ENCODE measurements around the gene CYP4B1. TPM values are rescaled to one million over a fixed set of nuclear protein-coding genes. Genes with fewer than 3 reads are reported as not detected.

The CYP4B1 gene
- total RNA-seq, 1 donor from 2014 or later, result 74.4 TPM

DNA sequence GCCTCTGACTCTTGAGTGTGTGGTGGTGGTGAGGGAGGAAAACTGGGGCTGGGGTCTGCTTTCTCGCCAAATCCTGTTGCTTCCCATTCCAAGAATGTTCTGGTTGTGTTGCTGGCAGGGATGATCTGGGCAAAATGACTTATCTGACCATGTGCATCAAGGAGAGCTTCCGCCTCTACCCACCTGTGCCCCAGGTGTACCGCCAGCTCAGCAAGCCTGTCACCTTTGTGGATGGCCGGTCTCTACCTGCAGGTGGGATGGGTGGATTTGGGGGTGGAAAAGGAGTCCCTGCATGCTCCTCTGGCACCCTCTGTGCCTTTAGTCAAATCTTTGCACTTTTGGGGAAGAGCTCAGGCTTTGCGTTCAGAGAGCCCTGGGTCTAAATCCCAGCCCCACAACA lies 18.1 kb downstream of the CYP4B1 start:
- intact Hi-C loops (cut with DNase I), result no loop called here
- no peaks in the 10 kb centered on the region for H3K36me3 ChIP-seq
- H3K4me3 ChIP-seq, result no peak overlapping the region
- no peak overlapping the region for H3K27ac ChIP-seq
- no peaks in the 10 kb centered on the region for H3K9me3 ChIP-seq
- no peaks in the 10 kb centered on the region for H3K27me3 ChIP-seq
- DNase-seq (ENCODE audit: extremely low spot score in 2 of 2), result no peak
- H3K4me1 ChIP-seq, result no peaks in the 10 kb centered on the region
- TF ChIP-seq POLR2AphosphoS5 (IDR thresholded peaks at IDR 0.05; ENCODE audit: insufficient read depth in 1 of 2, low read depth in 1 of 2), result no peak
- TF ChIP-seq CTCF (IDR thresholded peaks at IDR 0.05), result no peak
- TF ChIP-seq POLR2A (IDR thresholded peaks at IDR 0.05), result no peak

DNA sequence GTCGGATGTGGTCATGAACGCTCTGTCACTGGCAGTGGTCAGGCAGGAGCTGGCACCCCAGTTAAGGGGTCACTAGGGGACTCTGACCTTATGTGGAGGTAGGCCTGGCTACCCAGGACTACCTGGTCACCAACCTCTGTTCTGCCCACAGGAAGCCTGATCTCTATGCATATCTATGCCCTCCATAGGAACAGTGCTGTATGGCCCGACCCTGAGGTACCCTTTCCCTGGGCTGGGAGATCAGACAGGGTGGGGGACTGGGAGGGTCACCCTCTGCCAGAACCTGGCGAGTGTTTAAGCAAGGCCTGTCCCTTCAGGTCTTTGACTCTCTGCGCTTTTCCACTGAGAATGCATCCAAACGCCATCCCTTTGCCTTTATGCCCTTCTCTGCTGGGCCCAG lies 19.0 kb downstream of the CYP4B1 start:
- intact Hi-C loops (cut with DNase I), result no loop called here
- TF ChIP-seq CTCF (IDR thresholded peaks at IDR 0.05) (no peak), POLR2AphosphoS5 (IDR thresholded peaks at IDR 0.05; ENCODE audit: insufficient read depth in 1 of 2, low read depth in 1 of 2) (no peak), POLR2A (IDR thresholded peaks at IDR 0.05) (no peak)
- Histone ChIP-seq H3K36me3 (no peaks in the 10 kb centered on the region), H3K9me3 (no peaks in the 10 kb centered on the region), H3K4me3 (no peak overlapping the region), H3K27me3 (no peaks in the 10 kb centered on the region), H3K4me1 (peaks cover 4% of the 10 kb centered on the region), H3K27ac (no peak overlapping the region)
- no peak for DNase-seq (ENCODE audit: extremely low spot score in 2 of 2)

GRCh38 chr1:46818591-46818990 lies 19.7 kb downstream of the CYP4B1 start:
- intact Hi-C loops (cut with DNase I), result no loop called here
- DNase-seq (ENCODE audit: extremely low spot score in 2 of 2), result no peak
- Histone ChIP-seq H3K4me1 (peaks cover 6% of the 10 kb centered on the region), H3K36me3 (no peaks in the 10 kb centered on the region), H3K27me3 (no peaks in the 10 kb centered on the region), H3K4me3 (no peak overlapping the region), H3K9me3 (no peaks in the 10 kb centered on the region), H3K27ac (no peak overlapping the region)
- TF ChIP-seq POLR2AphosphoS5 (IDR thresholded peaks at IDR 0.05; ENCODE audit: insufficient read depth in 1 of 2, low read depth in 1 of 2) (no peak), POLR2A (IDR thresholded peaks at IDR 0.05) (no peak), CTCF (IDR thresholded peaks at IDR 0.05) (no peak)

DNA sequence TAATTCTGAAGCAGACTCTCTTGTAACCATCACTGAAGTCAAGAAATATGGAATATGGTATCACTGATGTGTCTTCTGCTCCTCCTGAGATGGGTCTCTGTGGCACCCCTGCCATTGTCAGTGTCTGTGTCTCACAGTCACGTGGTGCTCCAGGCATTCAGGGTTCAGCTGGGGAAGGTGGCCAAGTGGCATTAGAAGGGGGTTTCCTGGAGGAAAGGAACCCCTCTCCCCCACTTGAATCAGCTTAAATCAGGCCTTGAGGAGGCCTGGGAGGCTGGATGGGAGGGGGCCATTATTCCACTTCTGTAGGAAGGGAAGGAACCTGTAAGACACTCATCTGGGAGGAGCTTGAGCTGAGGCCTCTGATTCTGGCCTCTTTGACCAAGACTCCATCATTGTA lies 20.5 kb downstream of the CYP4B1 start:
- Histone ChIP-seq H3K27me3 (no peaks in the 10 kb centered on the region), H3K36me3 (no peaks in the 10 kb centered on the region), H3K4me3 (no peak overlapping the region), H3K9me3 (no peaks in the 10 kb centered on the region), H3K27ac (no peak overlapping the region), H3K4me1 (peaks cover 6% of the 10 kb centered on the region)
- DNase-seq (ENCODE audit: extremely low spot score in 2 of 2), result no peak
- intact Hi-C loops (cut with DNase I), result no loop called here
- no peak for TF ChIP-seq CTCF (IDR thresholded peaks at IDR 0.05)
- TF ChIP-seq POLR2A (IDR thresholded peaks at IDR 0.05), result no peak
- TF ChIP-seq POLR2AphosphoS5 (IDR thresholded peaks at IDR 0.05; ENCODE audit: insufficient read depth in 1 of 2, low read depth in 1 of 2), result no peak

- Histone ChIP-seq H3K27ac (no peak overlapping the region), H3K27me3 (no peaks in the 10 kb centered on the region), H3K9me3 (no peaks in the 10 kb centered on the region), H3K4me3 (no peak overlapping the region), H3K4me1 (peaks cover 6% of the 10 kb centered on the region), H3K36me3 (no peaks in the 10 kb centered on the region)
- intact Hi-C loops (cut with DNase I), result no loop called here
- TF ChIP-seq POLR2A (IDR thresholded peaks at IDR 0.05) (no peak), POLR2AphosphoS5 (IDR thresholded peaks at IDR 0.05; ENCODE audit: insufficient read depth in 1 of 2, low read depth in 1 of 2) (no peak), CTCF (IDR thresholded peaks at IDR 0.05) (no peak)
- no peak for DNase-seq (ENCODE audit: extremely low spot score in 2 of 2)
Measured at GRCh38 chr1:46820076-46820475, 21.2 kb downstream of the CYP4B1 start.
